DND-41 (cell line): ENCODE results near the gene FAM107B.

ENCODE experiments used
- ATAC-seq: fragments of 200-7000 bp; cut with Tn5 transposase; 3 replicates; pipeline ENCODE4 v1.9.1; 2021; ENCODE audit warnings: low read depth; ENCODE audit not compliant: insufficient read depth
- DNase-seq: peaks from one replicate; pipeline ENCODE4 v3.0.0-alpha.2; 2020
- H2AFZ ChIP-seq: 2 replicates; pipeline ENCODE4 v1.6.0; 2012; ENCODE audit warnings: low read depth, low read length
- H3K27ac ChIP-seq: 2 replicates; pipeline ENCODE4 v1.5.1; 2012; ENCODE audit warnings: low read length, inconsistent platforms
- H3K27me3 ChIP-seq: fragments of 200-600 bp; sonication (generic); 2 replicates; pipeline ENCODE4 v1.6.0; 2012; ENCODE audit warnings: low read length, mild to moderate bottlenecking, inconsistent platforms; ENCODE audit not compliant: insufficient read depth, poor library complexity
- H3K36me3 ChIP-seq: 2 replicates; pipeline ENCODE4 v1.5.1; 2012; ENCODE audit warnings: low read length, inconsistent platforms; ENCODE audit not compliant: insufficient read depth
- H3K4me1 ChIP-seq: 2 replicates; pipeline ENCODE4 v1.5.1; 2012; ENCODE audit warnings: mild to moderate bottlenecking, low read length; ENCODE audit not compliant: insufficient read depth
- H3K4me2 ChIP-seq: 2 replicates; pipeline ENCODE4 v1.6.0; 2012; ENCODE audit warnings: mild to moderate bottlenecking, moderate library complexity, low read length, inconsistent platforms; ENCODE audit not compliant: insufficient read depth
- H3K4me3 ChIP-seq, 2 experiments: fragments of 200-600 bp in 1 of 2; shearing (Covaris generic) in 1 of 2; 2 replicates each; pipeline ENCODE4 v1.5.1; 2012 to 2016; ENCODE audit warnings: inconsistent platforms in 2 of 2, low read length in 2 of 2, mild to moderate bottlenecking in 2 of 2, low read depth in 1 of 2, moderate library complexity in 1 of 2
- H3K79me2 ChIP-seq: 2 replicates; pipeline ENCODE4 v1.6.0; 2012; ENCODE audit warnings: low read length, inconsistent platforms; ENCODE audit not compliant: insufficient read depth
- H3K9ac ChIP-seq: 2 replicates; pipeline ENCODE4 v1.6.0; 2012; ENCODE audit warnings: low read depth, mild to moderate bottlenecking, inconsistent platforms, low read length, moderate library complexity
- H3K9me3 ChIP-seq: 2 replicates; pipeline ENCODE4 v1.5.1; 2012; ENCODE audit warnings: low read length, moderate library complexity, mild to moderate bottlenecking, inconsistent platforms; ENCODE audit not compliant: insufficient read depth, severe bottlenecking
- H4K20me1 ChIP-seq: 2 replicates; pipeline ENCODE4 v1.6.0; 2012; ENCODE audit warnings: low read length; ENCODE audit not compliant: insufficient read depth
- EZH2 ChIP-seq: IDR thresholded peaks from 3 replicates; pipeline ENCODE4 v1.6.1; 2012; ENCODE audit warnings: borderline replicate concordance, low read depth, mild to moderate bottlenecking, moderate library complexity, low read length, inconsistent platforms; ENCODE audit not compliant: severe bottlenecking
- TF ChIP-seq, protein P1 (sequence below): IDR thresholded peaks from 2 replicates; pipeline ENCODE4 v1.5.1; 2012; ENCODE audit warnings: borderline replicate concordance, low read length, moderate library complexity, mild to moderate bottlenecking; ENCODE audit not compliant: poor library complexity, severe bottlenecking; ENCODE audit errors: extremely low read depth

FAM107B gene

DNA sequence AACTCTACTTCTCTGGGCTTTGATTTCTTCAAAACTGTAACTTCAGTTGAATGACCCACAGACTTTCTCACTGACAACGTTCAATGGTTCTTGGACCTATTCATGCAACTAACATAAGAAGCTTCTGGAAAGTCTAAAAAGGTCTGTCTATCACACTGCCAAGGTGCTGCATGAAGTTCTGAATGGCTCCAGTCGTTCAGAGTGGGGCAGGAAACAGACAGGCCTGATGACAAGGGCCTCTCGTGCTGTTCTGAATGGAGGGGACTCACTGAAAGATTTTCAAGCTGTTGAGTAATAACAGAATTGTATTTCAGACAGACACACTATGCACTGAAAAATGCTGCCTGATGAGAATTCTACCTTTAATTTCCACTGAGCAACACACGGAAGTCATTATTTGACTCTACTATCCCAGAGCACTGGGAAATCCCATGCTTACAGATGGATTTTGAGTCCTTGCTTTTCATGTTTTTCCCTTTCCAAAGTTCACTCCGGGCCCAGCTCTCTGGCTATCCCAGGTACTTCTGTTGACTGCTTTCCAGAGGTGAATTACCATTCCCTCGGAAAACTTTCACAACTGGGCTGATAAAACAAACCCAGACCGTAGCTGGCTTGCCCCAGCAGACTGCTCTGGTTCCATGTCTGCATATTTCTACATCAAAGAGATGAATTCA lies 239.1 kb downstream of the FAM107B start:
- DNase-seq (no peak), ATAC-seq (no peak)
- Histone ChIP-seq H3K9ac (no peak overlapping the region), H3K36me3 (no peaks in the 10 kb centered on the region), H3K27me3 (peaks cover 3% of the 10 kb centered on the region), H3K79me2 (no peaks in the 10 kb centered on the region), H3K9me3 (no peaks in the 10 kb centered on the region), H3K4me2 (no peak overlapping the region), H3K27ac (no peak overlapping the region), H2AFZ (no peak overlapping the region), H3K4me1 (no peaks in the 10 kb centered on the region), H3K4me3 (no peak overlapping the region), H4K20me1 (no peaks in the 10 kb centered on the region)
- TF ChIP-seq, protein P1, sequence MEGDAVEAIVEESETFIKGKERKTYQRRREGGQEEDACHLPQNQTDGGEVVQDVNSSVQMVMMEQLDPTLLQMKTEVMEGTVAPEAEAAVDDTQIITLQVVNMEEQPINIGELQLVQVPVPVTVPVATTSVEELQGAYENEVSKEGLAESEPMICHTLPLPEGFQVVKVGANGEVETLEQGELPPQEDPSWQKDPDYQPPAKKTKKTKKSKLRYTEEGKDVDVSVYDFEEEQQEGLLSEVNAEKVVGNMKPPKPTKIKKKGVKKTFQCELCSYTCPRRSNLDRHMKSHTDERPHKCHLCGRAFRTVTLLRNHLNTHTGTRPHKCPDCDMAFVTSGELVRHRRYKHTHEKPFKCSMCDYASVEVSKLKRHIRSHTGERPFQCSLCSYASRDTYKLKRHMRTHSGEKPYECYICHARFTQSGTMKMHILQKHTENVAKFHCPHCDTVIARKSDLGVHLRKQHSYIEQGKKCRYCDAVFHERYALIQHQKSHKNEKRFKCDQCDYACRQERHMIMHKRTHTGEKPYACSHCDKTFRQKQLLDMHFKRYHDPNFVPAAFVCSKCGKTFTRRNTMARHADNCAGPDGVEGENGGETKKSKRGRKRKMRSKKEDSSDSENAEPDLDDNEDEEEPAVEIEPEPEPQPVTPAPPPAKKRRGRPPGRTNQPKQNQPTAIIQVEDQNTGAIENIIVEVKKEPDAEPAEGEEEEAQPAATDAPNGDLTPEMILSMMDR = no peak
- TF ChIP-seq EZH2 = no peak

GRCh38 chr10:14534152-14534551 lies 240.5 kb downstream of the FAM107B start:
- no peak for DNase-seq
- no peaks in the 10 kb centered on the region for H3K79me2 ChIP-seq

DNA sequence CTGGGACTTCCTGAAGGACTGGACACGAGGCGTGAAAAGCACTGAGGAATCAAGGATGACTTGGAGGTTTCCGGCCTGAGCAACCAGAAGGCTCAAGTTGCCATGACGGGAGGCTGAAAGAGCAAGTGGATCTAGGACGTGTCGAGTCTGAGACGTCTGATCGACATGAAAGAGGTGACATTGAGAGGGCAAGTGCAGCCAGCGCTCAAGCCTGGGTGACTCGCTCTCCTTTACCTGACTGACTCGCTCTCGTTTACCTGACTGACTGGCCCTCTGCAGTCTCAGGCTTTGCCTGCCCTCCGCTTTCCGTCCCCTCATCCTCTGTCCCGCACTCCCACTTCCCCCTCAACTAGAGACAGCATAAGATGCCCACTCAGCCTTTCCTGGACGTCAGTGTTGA lies 241.4 kb downstream of the FAM107B start:
- Histone ChIP-seq H3K4me3 (no peak overlapping the region), H3K4me2 (no peak overlapping the region), H3K36me3 (no peaks in the 10 kb centered on the region), H3K9me3 (no peaks in the 10 kb centered on the region), H3K9ac (no peak overlapping the region), H4K20me1 (no peaks in the 10 kb centered on the region), H3K4me1 (no peaks in the 10 kb centered on the region), H3K79me2 (no peaks in the 10 kb centered on the region), H3K27me3 (peaks cover 8% of the 10 kb centered on the region), H3K27ac (no peak overlapping the region), H2AFZ (no peak overlapping the region)
- ATAC-seq (no peak), DNase-seq (no peak)
- TF ChIP-seq, protein P1 = no peak
- TF ChIP-seq EZH2 = no peak

More at GRCh38 chr10:14534152-14534551, 240.5 kb downstream of the FAM107B start:
- Histone ChIP-seq H4K20me1 (no peaks in the 10 kb centered on the region), H3K9ac (no peak overlapping the region), H3K9me3 (no peaks in the 10 kb centered on the region), H3K4me2 (no peak overlapping the region), H3K27ac (no peak overlapping the region), H3K36me3 (no peaks in the 10 kb centered on the region), H3K4me1 (no peaks in the 10 kb centered on the region), H3K27me3 (peaks cover 3% of the 10 kb centered on the region), H3K4me3 (no peak overlapping the region), H2AFZ (no peak overlapping the region)
- no peak for ATAC-seq
- TF ChIP-seq, protein P1 = no peak
- no peak for TF ChIP-seq EZH2
